IMR-90 (cell line): ENCODE results near the gene NECTIN2. TPM values are rescaled to one million over a fixed set of nuclear protein-coding genes. Genes with fewer than 3 reads are reported as not detected.

ENCODE experiments used
- ATAC-seq: fragments of 200-7000 bp; cut with Tn5 transposase; 2 replicates; pipeline ENCODE4 v1.9.1; 2020; ENCODE audit warnings: low read depth, mild to moderate bottlenecking, moderate library complexity
- BruUV-seq: library from RNA; stranded (reverse); fragments of 400-500 nt; replicated peaks from 2 replicates; lab custom pipeline; 2021; lab: Mats Ljungman, UMichigan
- CTCF ChIA-PET: fragments of 300-600 bp; formaldehyde crosslinking; extraction: SDS; loops from one replicate; lab custom pipeline; 2021; ENCODE audit warnings: antibody characterized with exemption; lab: Yijun Ruan, JAX
- POLR2A ChIA-PET: fragments of 300-600 bp; sonication (Branson Sonifier 250); formaldehyde crosslinking; loops from one replicate; lab custom pipeline; 2022; ENCODE audit warnings: antibody characterized with exemption; ENCODE audit not compliant: unreplicated experiment; lab: Charles Lee
- DNase-seq: peaks from one replicate; pipeline ENCODE4 v3.0.0; 2013
- H2AFZ ChIP-seq: replicated peaks from 2 replicates; pipeline ENCODE3; 2013; ENCODE audit warnings: low read length, mild to moderate bottlenecking; ENCODE audit not compliant: poor library complexity
- H2AK5ac ChIP-seq: 2 replicates; pipeline ENCODE4 v1.6.1; 2013; ENCODE audit warnings: low read depth, low read length, inconsistent platforms
- H2AK9ac ChIP-seq: replicated peaks from 2 replicates; pipeline ENCODE3; 2013; ENCODE audit warnings: mild to moderate bottlenecking, low read depth, low read length, moderate library complexity; ENCODE audit not compliant: poor library complexity
- H2BK120ac ChIP-seq: 2 replicates; pipeline ENCODE4 v1.6.1; 2013; ENCODE audit warnings: low read depth, low read length, inconsistent platforms
- H2BK15ac ChIP-seq: 3 replicates; pipeline ENCODE4 v1.6.1; 2013; ENCODE audit warnings: low read depth, low read length, inconsistent platforms
- H2BK20ac ChIP-seq: 2 replicates; pipeline ENCODE4 v1.6.1; 2013; ENCODE audit warnings: low read depth, mild to moderate bottlenecking, inconsistent platforms, low read length, moderate library complexity
- H2BK5ac ChIP-seq: 2 replicates; pipeline ENCODE4 v1.6.1; 2013; ENCODE audit warnings: mild to moderate bottlenecking, low read depth, low read length, inconsistent platforms; ENCODE audit not compliant: poor library complexity, severe bottlenecking
- H3K14ac ChIP-seq: replicated peaks from 2 replicates; pipeline ENCODE4 v1.6.1; 2013; ENCODE audit warnings: low read depth, low read length, inconsistent platforms
- H3K18ac ChIP-seq: 2 replicates; pipeline ENCODE4 v1.6.1; 2013; ENCODE audit warnings: low read depth, low read length, control low read depth
- H3K23ac ChIP-seq: 2 replicates; pipeline ENCODE4 v1.6.1; 2013; ENCODE audit warnings: low read depth, low read length, inconsistent platforms
- H3K27ac ChIP-seq: 2 replicates; pipeline ENCODE4 v1.5.1; 2013; ENCODE audit warnings: mild to moderate bottlenecking, control low read depth, low read length; ENCODE audit not compliant: insufficient read depth
- H3K27me3 ChIP-seq: 2 replicates; pipeline ENCODE4 v1.6.1; 2013; ENCODE audit warnings: low read length; ENCODE audit not compliant: control insufficient read depth, insufficient read depth
- H3K36me3 ChIP-seq: 2 replicates; pipeline ENCODE4 v1.6.1; 2013; ENCODE audit warnings: low read length, mixed read lengths; ENCODE audit not compliant: control insufficient read depth, insufficient read depth
- H3K4ac ChIP-seq: 2 replicates; pipeline ENCODE4 v1.6.1; 2013; ENCODE audit warnings: low read depth, low read length, inconsistent platforms
- H3K4me1 ChIP-seq: 2 replicates; pipeline ENCODE4 v1.6.1; 2013; ENCODE audit warnings: low read length, mixed read lengths; ENCODE audit not compliant: control insufficient read depth, insufficient read depth
- H3K4me2 ChIP-seq: 2 replicates; pipeline ENCODE4 v1.6.1; 2013; ENCODE audit warnings: low read depth, mild to moderate bottlenecking, control low read depth, low read length, moderate library complexity
- H3K4me3 ChIP-seq: 2 replicates; pipeline ENCODE4 v1.5.1; 2013; ENCODE audit warnings: low read depth, mild to moderate bottlenecking, control low read depth, low read length, moderate library complexity; ENCODE audit not compliant: insufficient read depth
- H3K56ac ChIP-seq: 2 replicates; pipeline ENCODE4 v1.6.1; 2013; ENCODE audit warnings: low read length, inconsistent platforms; ENCODE audit not compliant: insufficient read depth; ENCODE audit errors: extremely low read depth
- H3K79me1 ChIP-seq, 2 experiments: 2 replicates each; pipeline ENCODE4 v1.6.1; 2013; ENCODE audit warnings: low read length in 2 of 2, inconsistent platforms in 1 of 2, low read depth in 1 of 2
- H3K9ac ChIP-seq: 2 replicates; pipeline ENCODE4 v1.6.1; 2013; ENCODE audit warnings: low read depth, low read length, control low read depth
- H3K9me1 ChIP-seq: 2 replicates; pipeline ENCODE4 v1.6.1; 2013; ENCODE audit warnings: low read length, inconsistent platforms; ENCODE audit not compliant: insufficient read depth
- H3K9me3 ChIP-seq: 2 replicates; pipeline ENCODE4 v1.6.1; 2013; ENCODE audit warnings: low read length; ENCODE audit not compliant: control insufficient read depth, insufficient read depth
- H4K20me1 ChIP-seq: 2 replicates; pipeline ENCODE4 v1.6.1; 2013; ENCODE audit warnings: low read length, inconsistent platforms; ENCODE audit not compliant: insufficient read depth
- H4K5ac ChIP-seq: 2 replicates; pipeline ENCODE4 v1.6.1; 2013; ENCODE audit warnings: mild to moderate bottlenecking, low read depth, low read length, control low read depth
- H4K8ac ChIP-seq, 2 experiments: 2 replicates each; pipeline ENCODE4 v1.6.1; 2013; ENCODE audit warnings: low read depth in 2 of 2, low read length in 2 of 2, control low read depth in 1 of 2, inconsistent platforms in 1 of 2
- H4K91ac ChIP-seq: 2 replicates; pipeline ENCODE4 v1.6.1; 2013; ENCODE audit warnings: low read depth, low read length, inconsistent platforms; ENCODE audit not compliant: insufficient read depth
- CHD1 ChIP-seq: IDR thresholded peaks from 2 replicates; pipeline ENCODE4 v1.6.1; 2012; ENCODE audit warnings: low read depth, low read length, improper control_type of control experiment
- ELK1 ChIP-seq: fragments of 150-350 bp; IDR thresholded peaks from 2 replicates; pipeline ENCODE4 v1.6.1; 2016; ENCODE audit warnings: low read depth, mild to moderate bottlenecking, low read length, moderate library complexity, borderline replicate concordance
- FOS ChIP-seq: fragments of 150-350 bp; IDR thresholded peaks from 2 replicates; pipeline ENCODE4 v1.6.1; 2016; ENCODE audit warnings: low read depth, low read length
- MAFK ChIP-seq: IDR thresholded peaks from 2 replicates; pipeline ENCODE4 v1.6.1; 2012; ENCODE audit warnings: low read depth, low read length, improper control_type of control experiment
- MXI1 ChIP-seq: IDR thresholded peaks from 2 replicates; pipeline ENCODE4 v1.6.1; 2012; ENCODE audit warnings: low read depth, mild to moderate bottlenecking, low read length, moderate library complexity, borderline replicate concordance
- NFE2L2 ChIP-seq: fragments of 150-350 bp; IDR thresholded peaks from 2 replicates; pipeline ENCODE4 v1.6.1; 2016; ENCODE audit warnings: low read depth, mild to moderate bottlenecking, low read length
- POLR2A ChIP-seq: IDR thresholded peaks from 2 replicates; pipeline ENCODE4 v1.6.1; 2012; ENCODE audit warnings: mild to moderate bottlenecking, low read depth, low read length
- RCOR1 ChIP-seq: IDR thresholded peaks from 2 replicates; pipeline ENCODE4 v1.6.1; 2012; ENCODE audit warnings: mild to moderate bottlenecking, low read length, improper control_type of control experiment; ENCODE audit not compliant: insufficient replicate concordance
- SMC3 ChIP-seq: fragments of 150-350 bp; IDR thresholded peaks from 2 replicates; pipeline ENCODE4 v1.6.1; 2016; ENCODE audit warnings: low read depth, mild to moderate bottlenecking, antibody characterized with exemption, low read length, moderate library complexity
- WGBS, 2 experiments: methylation state at CpG; one replicate each; pipeline versions ENCODE4 v1.1.5 to v1.1.7; 2013; ENCODE audit warnings: missing lambda C conversion rate in 2 of 2; ENCODE audit not compliant: insufficient read length in 1 of 2; ENCODE audit errors: extremely low coverage in 2 of 2; 5-methylcytosine and 5-hydroxymethylcytosine counted together
- dilution Hi-C: fragments of 300-500 bp; cut with HindIII; formaldehyde crosslinking; loops from one replicate; pipeline ENCODE4 v1.14.3; 2018; ENCODE audit warnings: low sequenced_read_pairs; ENCODE audit not compliant: unreplicated experiment
- in situ Hi-C: fragments of 300-500 bp; cut with MboI; formaldehyde crosslinking; loops from 3 replicates; pipeline ENCODE4 v1.14.3; 2019; ENCODE audit warnings: low sequenced_read_pairs, inconsistent platforms, mixed read lengths
- intact Hi-C: fragments of 100-400 bp; cut with micrococcal nuclease; formaldehyde crosslinking; loops from 2 replicates; pipeline ENCODE4 v1.10.0; 2022
- polyA plus RNA-seq, 3 experiments: library from polyadenylated mRNA; depleted of rRNA; stranded (reverse); fragments of >200 nt; gene quantifications; 2 replicates each; pipeline ENCODE4 v1.2.3, GENCODE V29; 2012; ENCODE audit warnings: low replicate concordance in 1 of 3
- total RNA-seq: library from RNA; depleted of rRNA; stranded (reverse); fragments of >200 nt; gene quantifications from 2 replicates; pipeline ENCODE4 v1.2.3, GENCODE V29; 2012

Gene NECTIN2
- total and polyA plus RNA-seq, 2 of the 4 experiments (the other 2 are of a cell fraction) = 77.8 to 170 TPM

GRCh38 chr19:44819246-44819832 is 26.8 kb upstream of the NECTIN2 start:
- Histone ChIP-seq H3K27ac (no peak overlapping the region), H3K14ac (no peak overlapping the region), H2BK15ac (no peak overlapping the region), H2BK5ac (no peak overlapping the region), H3K36me3 (peaks cover 10% of the 10 kb centered on the region), H3K23ac (no peak overlapping the region), H3K9me1 (no peaks in the 10 kb centered on the region), H4K5ac (no peak overlapping the region), H4K8ac (no peak overlapping the region), H3K27me3 (no peaks in the 10 kb centered on the region; the same call in 1 of the 2 replicates), H3K4me2 (no peak overlapping the region), H3K56ac (no peak overlapping the region), H3K18ac (no peak overlapping the region), H3K9me3 (no peaks in the 10 kb centered on the region), H3K4me1 (peaks cover 3% of the 10 kb centered on the region; the same call in 1 of the 2 replicates), H3K4ac (no peak overlapping the region), H4K91ac (no peak overlapping the region), H2BK20ac (no peak overlapping the region), H3K4me3 (no peak overlapping the region), H3K79me1 (no peaks in the 10 kb centered on the region), H2BK120ac (no peak overlapping the region), H2AK9ac (no peak overlapping the region), H2AK5ac (no peak overlapping the region), H4K20me1 (no peaks in the 10 kb centered on the region), H3K9ac (no peak overlapping the region), H2AFZ (no peak overlapping the region)
- no TSS peak for BruUV-seq
- dilution Hi-C loops = no loop called here
- TF ChIP-seq CHD1 (no peak), FOS (no peak), MAFK (no peak), NFE2L2 (no peak), ELK1 (no peak), RCOR1 (no peak), SMC3 (no peak), MXI1 (no peak), POLR2A (no peak)
- in situ Hi-C loops = no loop called here
- DNase-seq (no peak), ATAC-seq (no peak)
- CTCF ChIA-PET = no interaction called here
- intact Hi-C loops = no loop called here
- POLR2A ChIA-PET = no interaction called here
- WGBS, 2 experiments = 93% methylated on average over 18 of the region's 28 CpGs; no CpG with 5 or more reads in 1 of the 2 experiments
